ENCODE measurements around the gene INTS7. TPM values are rescaled to one million over a fixed set of nuclear protein-coding genes. Genes with fewer than 3 reads are reported as not detected.

Gene INTS7
- polyA plus RNA-seq, 1 of the 3 experiments (the other 2 are of a cell fraction), result 8.7 TPM

DNA sequence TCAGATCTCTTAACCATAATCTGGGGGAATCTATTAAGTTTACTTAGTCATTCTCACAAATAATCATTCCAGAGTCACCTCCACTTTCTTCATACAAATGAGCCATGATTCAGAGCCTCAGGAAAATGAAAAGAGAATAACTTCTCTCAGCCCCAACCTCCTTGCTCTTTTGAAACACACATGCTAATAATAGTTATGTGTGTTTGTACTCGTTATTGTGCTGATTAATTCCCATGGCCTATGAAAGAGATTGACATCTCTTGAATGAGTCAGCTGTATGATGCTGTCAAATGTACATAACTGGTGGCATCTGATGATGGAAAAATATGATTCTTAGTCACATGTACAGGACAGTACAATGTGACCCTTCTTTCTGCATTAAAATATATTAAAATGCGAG lies 41.7 kb upstream of the INTS7 start:
- no peak for TF ChIP-seq GABPA (IDR thresholded peaks at IDR 0.05; ENCODE audit: low read depth)
- no peak for TF ChIP-seq RCOR1 (IDR thresholded peaks at IDR 0.05; ENCODE audit: low read length)
- no peak for TF ChIP-seq FOXM1 (IDR thresholded peaks at IDR 0.05; ENCODE audit: low read depth)
- no peak for TF ChIP-seq RFX5 (IDR thresholded peaks at IDR 0.05; ENCODE audit: low read length)
- no peak for TF ChIP-seq NFIC (IDR thresholded peaks at IDR 0.05; ENCODE audit: borderline replicate concordance)
- TF ChIP-seq, protein P1, sequence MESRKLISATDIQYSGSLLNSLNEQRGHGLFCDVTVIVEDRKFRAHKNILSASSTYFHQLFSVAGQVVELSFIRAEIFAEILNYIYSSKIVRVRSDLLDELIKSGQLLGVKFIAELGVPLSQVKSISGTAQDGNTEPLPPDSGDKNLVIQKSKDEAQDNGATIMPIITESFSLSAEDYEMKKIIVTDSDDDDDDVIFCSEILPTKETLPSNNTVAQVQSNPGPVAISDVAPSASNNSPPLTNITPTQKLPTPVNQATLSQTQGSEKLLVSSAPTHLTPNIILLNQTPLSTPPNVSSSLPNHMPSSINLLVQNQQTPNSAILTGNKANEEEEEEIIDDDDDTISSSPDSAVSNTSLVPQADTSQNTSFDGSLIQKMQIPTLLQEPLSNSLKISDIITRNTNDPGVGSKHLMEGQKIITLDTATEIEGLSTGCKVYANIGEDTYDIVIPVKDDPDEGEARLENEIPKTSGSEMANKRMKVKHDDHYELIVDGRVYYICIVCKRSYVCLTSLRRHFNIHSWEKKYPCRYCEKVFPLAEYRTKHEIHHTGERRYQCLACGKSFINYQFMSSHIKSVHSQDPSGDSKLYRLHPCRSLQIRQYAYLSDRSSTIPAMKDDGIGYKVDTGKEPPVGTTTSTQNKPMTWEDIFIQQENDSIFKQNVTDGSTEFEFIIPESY (IDR thresholded peaks at IDR 0.05; ENCODE audit: borderline replicate concordance, low read depth), result no peak
- TF ChIP-seq RAD21 (IDR thresholded peaks at IDR 0.05; ENCODE audit: low read length), result no peak
- TF ChIP-seq EZH2phosphoT487 (IDR thresholded peaks at IDR 0.05; ENCODE audit: borderline replicate concordance, low read depth), result no peak
- TF ChIP-seq, protein P2, sequence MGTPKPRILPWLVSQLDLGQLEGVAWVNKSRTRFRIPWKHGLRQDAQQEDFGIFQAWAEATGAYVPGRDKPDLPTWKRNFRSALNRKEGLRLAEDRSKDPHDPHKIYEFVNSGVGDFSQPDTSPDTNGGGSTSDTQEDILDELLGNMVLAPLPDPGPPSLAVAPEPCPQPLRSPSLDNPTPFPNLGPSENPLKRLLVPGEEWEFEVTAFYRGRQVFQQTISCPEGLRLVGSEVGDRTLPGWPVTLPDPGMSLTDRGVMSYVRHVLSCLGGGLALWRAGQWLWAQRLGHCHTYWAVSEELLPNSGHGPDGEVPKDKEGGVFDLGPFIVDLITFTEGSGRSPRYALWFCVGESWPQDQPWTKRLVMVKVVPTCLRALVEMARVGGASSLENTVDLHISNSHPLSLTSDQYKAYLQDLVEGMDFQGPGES (IDR thresholded peaks at IDR 0.05; ENCODE audit: low read depth, low read length), result no peak
- no peak for TF ChIP-seq SIN3A (IDR thresholded peaks at IDR 0.05; ENCODE audit: borderline replicate concordance, low read depth, low read length)
- no peaks in the 10 kb centered on the region for H3K9me3 ChIP-seq
- no peak for DNase-seq
- no peaks in the 10 kb centered on the region for H4K20me1 ChIP-seq (ENCODE audit: insufficient read depth)
- H3K79me2 ChIP-seq (ENCODE audit: insufficient read depth), result no peaks in the 10 kb centered on the region
- no peaks in the 10 kb centered on the region for H3K9me2 ChIP-seq
- H3F3A ChIP-seq (replicated peaks; ENCODE audit: insufficient read depth), result no peaks in the 10 kb centered on the region
- no peak overlapping the region for H3K4me2 ChIP-seq
- 70% methylated on average over 2 of the region's 2 CpGs for WGBS (ENCODE audit: low lambda C conversion rate)
- no peak overlapping the region for H3K27ac ChIP-seq (ENCODE audit: low read depth in 2 of 2, low read length in 1 of 2)
- H2AFZ ChIP-seq (ENCODE audit: low read depth), result no peak overlapping the region
- POLR2A ChIA-PET, result no interaction called here
- CTCF ChIA-PET, result interaction anchor here (1.0 to 2.7 kb wide), 3 partner anchors 15 to 379 kb away, joined by 3 to 14 read pairs (median 4); no protein-coding TSS in a partner anchor
- no peak overlapping the region for H3K4me3 ChIP-seq (ENCODE audit: low read depth in 2 of 2, low read length in 1 of 2)
- H3K27me3 ChIP-seq (ENCODE audit: insufficient read depth), result no peaks in the 10 kb centered on the region
- H3K9ac ChIP-seq, result no peak overlapping the region
- no peaks in the 10 kb centered on the region; a peak in 1 of 4 replicates for H3K4me1 ChIP-seq (ENCODE audit: control insufficient read depth in 1 of 2, insufficient read depth in 2 of 2, low read depth in 1 of 2, low read length in 1 of 2)
- H3K36me3 ChIP-seq (replicated peaks in 1 of 2; ENCODE audit: control insufficient read depth in 1 of 2, insufficient read depth in 2 of 2, low read length in 1 of 2), result peaks cover 35 to 91% of the 10 kb centered on the region in 2 experiments

DNA sequence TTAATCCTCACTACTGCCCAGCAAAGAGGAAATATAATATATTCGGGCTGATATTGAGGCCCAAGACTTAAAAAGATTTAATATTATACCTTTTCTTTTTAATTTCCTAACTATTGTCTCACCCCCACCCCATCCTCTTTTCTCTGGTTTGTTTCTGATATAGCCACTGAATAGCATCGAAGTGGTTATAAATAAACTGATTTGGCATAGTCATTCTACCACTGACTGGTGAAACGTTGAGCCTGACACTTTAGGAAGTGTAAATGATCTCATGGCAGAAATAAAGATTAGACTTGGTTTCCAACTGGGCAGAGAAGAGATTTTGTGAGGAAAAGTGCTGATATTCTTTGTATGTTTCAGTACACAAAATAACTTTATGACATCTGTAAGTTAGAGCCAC lies 39.5 kb upstream of the INTS7 start:
- no peak for DNase-seq
- CTCF ChIA-PET, result interaction anchor here (1.1 to 1.8 kb wide), 2 partner anchors 294 to 381 kb away, joined by 3 to 5 read pairs; no protein-coding TSS in a partner anchor
- H3K27me3 ChIP-seq (ENCODE audit: insufficient read depth), result no peaks in the 10 kb centered on the region
- no peaks in the 10 kb centered on the region; a peak in 1 of 4 replicates for H3K4me1 ChIP-seq (ENCODE audit: control insufficient read depth in 1 of 2, insufficient read depth in 2 of 2, low read depth in 1 of 2, low read length in 1 of 2)
- POLR2A ChIA-PET, result no interaction called here
- H3K36me3 ChIP-seq (replicated peaks in 1 of 2; ENCODE audit: control insufficient read depth in 1 of 2, insufficient read depth in 2 of 2, low read length in 1 of 2), result peaks cover 21 to 80% of the 10 kb centered on the region in 2 experiments
- H4K20me1 ChIP-seq (ENCODE audit: insufficient read depth), result no peaks in the 10 kb centered on the region
- H3K27ac ChIP-seq (ENCODE audit: low read depth in 2 of 2, low read length in 1 of 2), result no peak overlapping the region
- no peak overlapping the region for H2AFZ ChIP-seq (ENCODE audit: low read depth)
- 94% methylated on average over 3 of the region's 3 CpGs for WGBS (ENCODE audit: low lambda C conversion rate)
- no peaks in the 10 kb centered on the region for H3K9me3 ChIP-seq
- H3K79me2 ChIP-seq (ENCODE audit: insufficient read depth), result no peaks in the 10 kb centered on the region
- H3K9me2 ChIP-seq, result no peaks in the 10 kb centered on the region
- no peak overlapping the region for H3K9ac ChIP-seq
- H3K4me3 ChIP-seq (ENCODE audit: low read depth in 2 of 2, low read length in 1 of 2), result no peak overlapping the region
- H3K4me2 ChIP-seq, result no peak overlapping the region
- H3F3A ChIP-seq (replicated peaks; ENCODE audit: insufficient read depth), result no peaks in the 10 kb centered on the region
- no peak for TF ChIP-seq NRF1 (IDR thresholded peaks at IDR 0.05; ENCODE audit: low read depth, low read length)
- TF ChIP-seq, protein P1 (IDR thresholded peaks at IDR 0.05; ENCODE audit: borderline replicate concordance, low read depth), result no peak
- TF ChIP-seq POLR2AphosphoS5 (IDR thresholded peaks at IDR 0.05; ENCODE audit: low read depth, low read length), result no peak
- TF ChIP-seq JUND (IDR thresholded peaks at IDR 0.05), result no peak
- TF ChIP-seq, protein P3, sequence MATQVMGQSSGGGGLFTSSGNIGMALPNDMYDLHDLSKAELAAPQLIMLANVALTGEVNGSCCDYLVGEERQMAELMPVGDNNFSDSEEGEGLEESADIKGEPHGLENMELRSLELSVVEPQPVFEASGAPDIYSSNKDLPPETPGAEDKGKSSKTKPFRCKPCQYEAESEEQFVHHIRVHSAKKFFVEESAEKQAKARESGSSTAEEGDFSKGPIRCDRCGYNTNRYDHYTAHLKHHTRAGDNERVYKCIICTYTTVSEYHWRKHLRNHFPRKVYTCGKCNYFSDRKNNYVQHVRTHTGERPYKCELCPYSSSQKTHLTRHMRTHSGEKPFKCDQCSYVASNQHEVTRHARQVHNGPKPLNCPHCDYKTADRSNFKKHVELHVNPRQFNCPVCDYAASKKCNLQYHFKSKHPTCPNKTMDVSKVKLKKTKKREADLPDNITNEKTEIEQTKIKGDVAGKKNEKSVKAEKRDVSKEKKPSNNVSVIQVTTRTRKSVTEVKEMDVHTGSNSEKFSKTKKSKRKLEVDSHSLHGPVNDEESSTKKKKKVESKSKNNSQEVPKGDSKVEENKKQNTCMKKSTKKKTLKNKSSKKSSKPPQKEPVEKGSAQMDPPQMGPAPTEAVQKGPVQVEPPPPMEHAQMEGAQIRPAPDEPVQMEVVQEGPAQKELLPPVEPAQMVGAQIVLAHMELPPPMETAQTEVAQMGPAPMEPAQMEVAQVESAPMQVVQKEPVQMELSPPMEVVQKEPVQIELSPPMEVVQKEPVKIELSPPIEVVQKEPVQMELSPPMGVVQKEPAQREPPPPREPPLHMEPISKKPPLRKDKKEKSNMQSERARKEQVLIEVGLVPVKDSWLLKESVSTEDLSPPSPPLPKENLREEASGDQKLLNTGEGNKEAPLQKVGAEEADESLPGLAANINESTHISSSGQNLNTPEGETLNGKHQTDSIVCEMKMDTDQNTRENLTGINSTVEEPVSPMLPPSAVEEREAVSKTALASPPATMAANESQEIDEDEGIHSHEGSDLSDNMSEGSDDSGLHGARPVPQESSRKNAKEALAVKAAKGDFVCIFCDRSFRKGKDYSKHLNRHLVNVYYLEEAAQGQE (IDR thresholded peaks at IDR 0.05; ENCODE audit: low read depth, low read length), result no peak
- no peak for TF ChIP-seq RXRA (IDR thresholded peaks at IDR 0.05; ENCODE audit: borderline replicate concordance, low read depth)
- no peak for TF ChIP-seq TAF1 (IDR thresholded peaks at IDR 0.05; ENCODE audit: borderline replicate concordance, low read depth, low read length)
- no peak for TF ChIP-seq CHD2 (IDR thresholded peaks at IDR 0.05; ENCODE audit: low read length, partially characterized antibody)
- TF ChIP-seq NFIC (IDR thresholded peaks at IDR 0.05; ENCODE audit: borderline replicate concordance), result no peak
- TF ChIP-seq MXI1 (IDR thresholded peaks at IDR 0.05; ENCODE audit: low read depth, low read length), result no peak
